GM12878 (cell line): Measurements from ENCODE around the gene GRIK1. TPM values are rescaled to one million over a fixed set of nuclear protein-coding genes. Genes with fewer than 3 reads are reported as not detected.

Experiments used
- ATAC-seq: fragments of 200-7000 bp; cut with Tn5 transposase; 3 replicates; pipeline ENCODE4 v1.9.1; 2020; ENCODE audit warnings: mild to moderate bottlenecking, moderate library complexity
- BruUV-seq: library from RNA; stranded (reverse); fragments of 400-500 nt; replicated peaks from 2 replicates; lab custom pipeline; 2021; lab: Mats Ljungman, UMichigan
- CTCF ChIA-PET: fragments of 300-600 bp; sonication (Branson Sonifier 250); formaldehyde crosslinking; extraction: SDS; loops from one replicate; lab custom pipeline; 2021; ENCODE audit warnings: inconsistent platforms; lab: Yijun Ruan, JAX
- POLR2A ChIA-PET: fragments of 350-600 bp; formaldehyde crosslinking; extraction: SDS; loops from one replicate; lab custom pipeline; 2021; ENCODE audit warnings: inconsistent platforms; lab: Charles Lee
- RAD21 ChIA-PET: fragments of 300-600 bp; sonication (Branson Sonifier 250); formaldehyde crosslinking; loops from one replicate; lab custom pipeline; 2023; ENCODE audit warnings: antibody characterized with exemption; ENCODE audit not compliant: unreplicated experiment; lab: Charles Lee
- SMC1A ChIA-PET: fragments of 300-600 bp; sonication (Branson Sonifier 250); formaldehyde crosslinking; loops from one replicate; lab custom pipeline; 2023; ENCODE audit not compliant: unreplicated experiment, uncharacterized antibody; lab: Charles Lee
- DNase-seq: peaks from one replicate; pipeline ENCODE4 v3.0.0-alpha.2; 2011; ENCODE audit warnings: low read depth, low spot score
- FAIRE-seq: peaks from 3 replicates; lab custom pipeline; 2011; peaks lifted over from hg19 to GRCh38; lab: Jason Lieb, UNC
- H2AFZ ChIP-seq: 2 replicates; pipeline ENCODE4 v1.6.0; 2011; ENCODE audit warnings: low read depth, low read length, control low read depth; ENCODE audit not compliant: control insufficient read depth
- H3K27ac ChIP-seq: 2 replicates; pipeline ENCODE4 v1.5.1; 2011; ENCODE audit warnings: control low read depth; ENCODE audit not compliant: control insufficient read depth, insufficient read depth
- H3K27me3 ChIP-seq, 2 experiments: replicated peaks in 1 of 2; 2 replicates each; pipeline versions ENCODE4 v1.6.0 to v1.6.1; 2011; ENCODE audit warnings: low read length in 1 of 2; ENCODE audit not compliant: control insufficient read depth in 2 of 2, insufficient read depth in 2 of 2
- H3K36me3 ChIP-seq, 2 experiments: 2 replicates each; pipeline ENCODE4 v1.5.1; 2011; ENCODE audit warnings: low read length in 1 of 2; ENCODE audit not compliant: control insufficient read depth in 2 of 2, insufficient read depth in 2 of 2
- H3K4me1 ChIP-seq: 2 replicates; pipeline ENCODE4 v1.6.1; 2011; ENCODE audit warnings: mild to moderate bottlenecking, low read length, moderate library complexity, mixed read lengths; ENCODE audit not compliant: control insufficient read depth, insufficient read depth
- H3K4me2 ChIP-seq: 2 replicates; pipeline ENCODE4 v1.6.0; 2011; ENCODE audit warnings: control low read depth; ENCODE audit not compliant: control insufficient read depth, insufficient read depth
- H3K4me3 ChIP-seq: fragments of 200-600 bp; sonication (generic); 2 replicates; pipeline ENCODE4 v1.5.1; 2016
- H3K79me2 ChIP-seq: 2 replicates; pipeline ENCODE4 v1.6.0; 2011; ENCODE audit warnings: low read length; ENCODE audit not compliant: control insufficient read depth, insufficient read depth
- H3K9ac ChIP-seq: 2 replicates; pipeline ENCODE4 v1.8.0; 2011; ENCODE audit warnings: low read length, control low read depth, mixed read lengths; ENCODE audit not compliant: control insufficient read depth, insufficient read depth
- H3K9me3 ChIP-seq: replicated peaks from 3 replicates; pipeline ENCODE4 v1.5.1; 2011; ENCODE audit warnings: mild to moderate bottlenecking, low read length; ENCODE audit not compliant: control insufficient read depth, insufficient read depth
- H4K20me1 ChIP-seq: 2 replicates; pipeline ENCODE4 v1.6.0; 2011; ENCODE audit not compliant: control insufficient read depth, insufficient read depth
- IKZF2 ChIP-seq, 2 experiments: fragments of 450-650 bp; IDR thresholded peaks; 2 replicates each; pipeline ENCODE4 v1.6.1; 2017; ENCODE audit warnings: mild to moderate bottlenecking in 2 of 2, moderate library complexity in 2 of 2
- NR2F1 ChIP-seq: fragments of 450-650 bp; conservative IDR thresholded peaks from 2 replicates; pipeline ENCODE4 v1.6.1; 2017; ENCODE audit warnings: mild to moderate bottlenecking
- TBL1XR1 ChIP-seq: IDR thresholded peaks from 2 replicates; pipeline ENCODE4 v1.6.1; 2012; ENCODE audit warnings: low read depth, low read length, improper control_type of control experiment
- ZNF207 ChIP-seq: fragments of 450-650 bp; IDR thresholded peaks from 2 replicates; pipeline ENCODE4 v1.6.1; 2014; ENCODE audit warnings: antibody characterized with exemption, mild to moderate bottlenecking, borderline replicate concordance
- WGBS: methylation state at CpG from one replicate; pipeline ENCODE4 v1.1.6; 2016; ENCODE audit warnings: low lambda C conversion rate; ENCODE audit not compliant: insufficient replicate concordance, insufficient coverage; ENCODE audit errors: missing lambda C conversion rate; 5-methylcytosine and 5-hydroxymethylcytosine counted together
- in situ Hi-C: fragments of 300-500 bp; cut with MboI; formaldehyde crosslinking; loops from 9 replicates; pipeline ENCODE4 v1.14.3; 2018; ENCODE audit warnings: mixed read lengths
- intact Hi-C: fragments of 100-400 bp; cut with micrococcal nuclease; formaldehyde crosslinking; loops from one replicate; pipeline ENCODE4 v1.14.2; 2022; ENCODE audit not compliant: unreplicated experiment
- polyA plus RNA-seq, 11 experiments: library from polyadenylated mRNA; depleted of rRNA in 4 of 11; unstranded in 6 of 11; stranded (reverse) in 5 of 11; fragments of >200 nt; fragmentation: Nextera tagmentation in 4 of 11; fragmentation: Illumina TruSeq in 1 of 11; extraction: Ambion mirVana in 4 of 11; extraction: Trizol in 1 of 11; gene quantifications; 1 replicate in 1 of 11; 2 replicates in 10 of 11; pipeline versions ENCODE4 v1.2.1 to v1.2.3, GENCODE V29; 2011 to 2016; ENCODE audit warnings: inconsistent platforms in 2 of 11, missing spikeins in 2 of 11, low read depth in 1 of 11
- total RNA-seq, 4 experiments: library from RNA; depleted of rRNA in 3 of 4; stranded (reverse); fragments of >200 nt in 3 of 4; fragmentation: Illumina TruSeq in 1 of 4; extraction: Trizol in 1 of 4; gene quantifications; 2 replicates each; pipeline versions ENCODE4 v1.2.1 to v1.2.3, GENCODE V29; 2013 to 2021
- TF ChIP-seq, protein P1 (sequence below): fragments of 450-650 bp; IDR thresholded peaks from 2 replicates; pipeline ENCODE4 v1.6.1; 2017; ENCODE audit warnings: borderline replicate concordance

The GRIK1 gene
- total and polyA plus RNA-seq, 10 of the 15 experiments (the other 5 are each of a cell fraction or from before 2014, with no cell fraction given), result 0.05 to 0.13 (median 0.09) TPM; not detected in 7

DNA sequence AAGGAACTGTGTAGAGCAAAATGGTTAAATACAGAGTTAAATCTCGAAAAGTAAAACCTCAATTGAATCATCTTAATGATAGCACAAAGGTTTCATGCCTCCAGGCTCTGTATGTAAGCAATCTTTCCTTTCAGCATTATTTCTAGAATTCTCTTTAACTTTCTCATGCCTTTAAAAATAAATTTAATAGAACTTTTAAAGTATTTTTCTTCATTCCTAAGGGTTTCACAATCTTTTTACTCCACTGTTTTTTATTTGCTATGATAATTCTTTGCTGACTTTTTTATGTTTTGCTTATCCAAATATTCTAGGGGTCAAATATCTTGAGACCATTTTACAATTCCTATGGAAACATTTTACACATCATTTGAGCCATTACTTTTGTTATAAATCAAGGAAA is 353.1 kb downstream of the GRIK1 start (continued):
- TF ChIP-seq TBL1XR1 (no peak), ZNF207 (no peak), IKZF2 (IDR thresholded peaks at IDR 0.05) (no peak), NR2F1 (no peak)

DNA sequence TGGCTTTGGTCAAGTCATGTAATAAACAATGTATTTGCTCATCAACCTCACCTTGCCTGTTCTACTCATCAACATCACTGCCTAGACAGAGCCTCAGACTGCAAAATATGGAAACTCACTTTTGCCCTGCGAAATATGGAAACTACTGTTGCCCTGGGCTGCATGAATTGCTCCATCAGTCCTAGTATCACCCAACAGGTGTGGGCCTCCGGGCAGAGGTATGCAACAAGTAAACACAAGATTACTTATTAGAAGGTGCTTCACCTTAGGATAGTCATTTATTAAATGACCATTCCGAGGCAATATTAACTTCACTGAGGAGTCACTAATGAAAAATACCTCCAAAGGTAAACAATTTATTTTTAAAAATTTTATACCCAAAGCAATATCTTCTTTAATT is 354.3 kb downstream of the GRIK1 start:
- no peak for FAIRE-seq
- H3K9me3 ChIP-seq, result no peaks in the 10 kb centered on the region
- CTCF ChIA-PET, result no interaction called here
- TF ChIP-seq, protein P1, sequence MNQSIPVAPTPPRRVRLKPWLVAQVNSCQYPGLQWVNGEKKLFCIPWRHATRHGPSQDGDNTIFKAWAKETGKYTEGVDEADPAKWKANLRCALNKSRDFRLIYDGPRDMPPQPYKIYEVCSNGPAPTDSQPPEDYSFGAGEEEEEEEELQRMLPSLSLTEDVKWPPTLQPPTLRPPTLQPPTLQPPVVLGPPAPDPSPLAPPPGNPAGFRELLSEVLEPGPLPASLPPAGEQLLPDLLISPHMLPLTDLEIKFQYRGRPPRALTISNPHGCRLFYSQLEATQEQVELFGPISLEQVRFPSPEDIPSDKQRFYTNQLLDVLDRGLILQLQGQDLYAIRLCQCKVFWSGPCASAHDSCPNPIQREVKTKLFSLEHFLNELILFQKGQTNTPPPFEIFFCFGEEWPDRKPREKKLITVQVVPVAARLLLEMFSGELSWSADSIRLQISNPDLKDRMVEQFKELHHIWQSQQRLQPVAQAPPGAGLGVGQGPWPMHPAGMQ, result no peak
- TF ChIP-seq, all 136 proteins: peak for 0
- in situ Hi-C loops (no loop called here), intact Hi-C loops (no loop called here)
- SMC1A ChIA-PET, result interaction anchor here (1.1 kb wide), 1 partner anchor 8 kb away, joined by 3 read pairs; no protein-coding TSS in a partner anchor
- POLR2A ChIA-PET, result no interaction called here
- H3K9ac ChIP-seq, result no peak overlapping the region
- no peaks in the 10 kb centered on the region for H3K27me3 ChIP-seq
- H4K20me1 ChIP-seq, result no peaks in the 10 kb centered on the region
- WGBS, result 76% methylated on average over 3 of the region's 3 CpGs
- no peaks in the 10 kb centered on the region for H3K79me2 ChIP-seq
- ATAC-seq, result no peak
- DNase-seq, result no peak
- no peaks in the 10 kb centered on the region for H3K4me1 ChIP-seq
- H3K27ac ChIP-seq, result no peak overlapping the region
- no peak overlapping the region for H3K4me2 ChIP-seq
- no peaks in the 10 kb centered on the region for H3K36me3 ChIP-seq
- BruUV-seq, result no TSS peak
- H3K4me3 ChIP-seq, result no peak overlapping the region
- H2AFZ ChIP-seq, result no peak overlapping the region
- RAD21 ChIA-PET, result no interaction called here
